HEK293T (cell line): ENCODE data around the gene SRCIN1.

ENCODE experiments used
- BHLHE40 ChIP-seq: fragments of 450-650 bp; IDR thresholded peaks from 2 replicates; pipeline ENCODE4 v1.6.1; 2016; ENCODE audit warnings: mild to moderate bottlenecking, moderate library complexity, borderline replicate concordance
- ELF4 ChIP-seq: fragments of 450-650 bp; IDR thresholded peaks from 2 replicates; pipeline ENCODE4 v1.6.1; 2017; ENCODE audit warnings: antibody characterized with exemption
- FOXA1 ChIP-seq: fragments of 450-650 bp; IDR thresholded peaks from 2 replicates; pipeline ENCODE4 v1.6.1; 2016; ENCODE audit warnings: mild to moderate bottlenecking
- FOXK2 ChIP-seq: fragments of 450-650 bp; IDR thresholded peaks from 2 replicates; pipeline ENCODE4 v1.6.1; 2016; ENCODE audit warnings: mild to moderate bottlenecking
- SP1 ChIP-seq: fragments of 450-650 bp; IDR thresholded peaks from 2 replicates; pipeline ENCODE4 v1.6.1; 2017
- TARDBP ChIP-seq: fragments of 450-650 bp; IDR thresholded peaks from 2 replicates; pipeline ENCODE4 v1.6.1; 2016
- TF ChIP-seq, protein P1 (sequence below): fragments of 450-650 bp; IDR thresholded peaks from 2 replicates; pipeline ENCODE4 v1.6.1; 2016

DNA sequence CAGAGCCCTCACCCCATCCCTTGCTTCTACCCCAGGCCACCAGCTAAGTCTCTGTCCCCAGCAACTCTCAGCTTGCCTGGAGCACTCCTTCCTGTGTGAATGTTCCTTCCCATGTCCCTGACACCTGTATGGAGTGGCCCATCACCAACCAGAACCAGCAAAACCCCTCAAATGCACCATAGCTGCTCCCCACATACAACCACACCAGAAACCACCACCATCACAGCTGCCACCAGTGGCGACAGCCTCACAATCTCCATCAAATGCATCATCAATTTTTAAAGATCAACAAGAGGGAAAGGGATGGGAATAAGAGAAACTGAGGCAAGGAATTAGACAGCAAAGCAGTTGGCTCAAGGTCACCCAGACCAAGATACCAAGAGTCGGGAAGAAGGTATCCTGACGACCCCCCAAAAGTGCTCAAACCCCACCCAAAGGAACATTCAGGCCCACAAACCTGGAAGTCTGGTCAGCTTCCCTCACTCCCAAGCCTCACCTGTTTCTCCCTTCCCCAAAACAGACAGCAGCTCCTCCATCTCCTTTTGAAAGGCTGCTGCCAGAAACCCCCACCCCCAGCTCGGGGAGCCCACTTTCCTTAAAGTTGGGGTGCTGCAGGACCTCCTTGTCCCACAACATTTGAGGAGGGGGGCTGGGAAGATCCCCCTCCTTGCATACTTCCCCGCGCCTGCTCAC, 1.8 kb downstream of the SRCIN1 start:
- TF ChIP-seq FOXK2 (no peak), TARDBP (no peak), ELF4 (no peak), SP1 (no peak), FOXA1 (no peak), BHLHE40 (no peak)
- TF ChIP-seq, protein P1, sequence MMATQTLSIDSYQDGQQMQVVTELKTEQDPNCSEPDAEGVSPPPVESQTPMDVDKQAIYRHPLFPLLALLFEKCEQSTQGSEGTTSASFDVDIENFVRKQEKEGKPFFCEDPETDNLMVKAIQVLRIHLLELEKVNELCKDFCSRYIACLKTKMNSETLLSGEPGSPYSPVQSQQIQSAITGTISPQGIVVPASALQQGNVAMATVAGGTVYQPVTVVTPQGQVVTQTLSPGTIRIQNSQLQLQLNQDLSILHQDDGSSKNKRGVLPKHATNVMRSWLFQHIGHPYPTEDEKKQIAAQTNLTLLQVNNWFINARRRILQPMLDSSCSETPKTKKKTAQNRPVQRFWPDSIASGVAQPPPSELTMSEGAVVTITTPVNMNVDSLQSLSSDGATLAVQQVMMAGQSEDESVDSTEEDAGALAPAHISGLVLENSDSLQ = no peak
